Stimulated activated CD4-positive, alpha-beta T cell treated with anti-CD3 and anti-CD28 coated beads, Interleukin-4, amount 100 ng/mL, for 24 hours (primary cell): ENCODE measurements around the gene TIAM2.
A peak's percentile ranks its signal among the peaks of the same experiment; 100 is the strongest.
"Not testable (repeated sequence)": the region's sequence is repeated elsewhere in the genome, so short reads cannot be mapped to it uniquely, and the experiment has no call there.

Source experiments
- DNase-seq: peaks from one replicate; pipeline ENCODE4 v3.0.0-alpha.2; 2020

TIAM2 gene

DNA sequence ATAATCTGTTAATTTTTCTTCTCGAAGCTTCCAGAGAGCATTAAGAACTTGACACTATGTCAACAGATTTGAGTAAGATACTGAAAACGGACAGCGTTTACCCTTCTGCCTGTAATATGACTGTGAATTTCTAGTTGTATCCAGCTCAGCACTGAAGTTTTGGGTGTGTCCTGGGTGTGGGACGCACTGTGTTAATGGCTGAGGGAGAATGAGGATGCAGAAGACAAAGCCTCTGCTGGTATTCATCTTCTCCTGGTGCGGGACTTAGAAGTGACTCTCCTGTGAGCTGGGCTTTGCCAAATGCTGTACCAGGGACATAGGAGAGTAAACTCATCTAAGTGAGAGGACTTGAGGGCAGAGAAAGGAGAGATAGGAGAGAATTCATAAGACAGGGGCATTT is 178.4 kb downstream of the TIAM2 start:
- DNase-seq = no peak

DNA sequence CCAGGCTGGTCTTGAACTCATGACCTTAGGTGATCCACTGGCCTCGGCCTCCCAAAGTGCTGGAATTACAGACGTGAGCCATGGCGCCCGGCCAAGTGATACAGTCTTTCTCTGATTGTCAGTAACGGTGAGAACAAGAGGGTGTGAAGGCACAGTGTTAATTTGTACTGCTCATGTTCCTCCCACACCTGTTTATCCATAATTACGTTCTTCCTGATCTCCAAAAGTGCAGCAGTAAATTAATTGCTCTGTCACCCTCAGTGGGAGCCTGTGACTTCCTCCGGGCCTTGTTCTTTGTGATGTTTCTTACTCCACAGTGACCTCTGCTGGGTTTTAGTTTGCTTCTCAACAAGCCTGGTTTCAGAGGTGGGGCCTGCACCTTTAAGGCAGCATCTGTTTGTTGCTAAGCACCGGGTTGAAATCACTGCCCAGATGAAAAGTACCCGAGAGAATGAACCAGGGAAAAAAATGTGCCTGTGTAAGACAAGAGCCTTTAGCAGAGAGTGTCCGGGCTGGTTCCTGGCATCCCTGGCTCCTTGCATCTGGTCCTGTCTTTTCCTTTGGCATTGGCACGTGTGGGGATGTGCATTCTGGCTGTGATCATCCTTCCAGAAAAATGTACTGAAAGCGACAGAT is 179.6 kb downstream of the TIAM2 start:
- DNase-seq = peak; percentile 75

DNA sequence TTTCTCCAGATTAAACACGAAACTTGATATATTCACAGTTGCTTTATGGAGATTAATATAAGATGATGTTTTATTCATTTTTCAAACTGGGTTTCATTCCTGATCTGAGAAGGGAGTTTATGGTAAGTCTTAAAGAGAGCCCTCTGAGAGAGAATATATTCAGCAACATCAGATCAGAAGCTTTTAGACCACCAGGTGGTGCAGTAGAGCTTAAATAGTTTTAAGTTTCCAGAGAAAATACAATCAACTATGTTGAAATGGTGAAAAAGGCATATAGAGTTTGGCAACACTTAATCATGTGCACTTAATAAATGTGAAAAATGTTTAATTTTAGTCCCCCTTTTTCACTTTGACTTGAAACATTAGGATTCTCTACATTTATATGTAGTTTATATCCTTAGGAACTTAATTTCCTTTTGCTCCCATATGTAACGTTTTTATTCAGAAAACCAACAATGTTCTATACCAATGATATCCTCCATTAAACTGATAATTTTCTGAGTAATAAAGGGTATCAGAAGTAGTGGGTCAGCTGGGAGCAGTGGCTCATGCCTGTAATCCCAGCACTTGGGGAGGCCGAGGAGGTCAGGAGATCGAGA is 182.3 kb downstream of the TIAM2 start:
- DNase-seq = peak; percentile 74

DNA sequence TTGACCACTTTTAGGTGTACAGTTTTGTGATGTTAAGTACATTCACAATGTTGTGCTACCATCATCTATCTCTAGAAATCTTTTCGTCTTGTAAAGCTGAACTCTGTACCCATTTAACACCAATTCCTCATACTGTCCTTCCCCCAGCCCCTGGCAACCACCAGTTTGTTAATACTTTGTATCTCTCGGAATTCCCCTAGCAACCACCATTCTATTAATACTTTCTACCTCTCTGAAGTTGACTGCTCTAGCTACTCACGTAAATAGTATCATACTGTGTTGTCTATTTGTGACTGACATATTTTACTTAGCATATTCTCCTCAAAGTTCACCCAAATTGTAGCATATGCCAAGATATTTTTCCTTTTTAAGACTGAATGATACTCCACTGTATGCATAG is 186.4 kb downstream of the TIAM2 start:
- no peak for DNase-seq

DNA sequence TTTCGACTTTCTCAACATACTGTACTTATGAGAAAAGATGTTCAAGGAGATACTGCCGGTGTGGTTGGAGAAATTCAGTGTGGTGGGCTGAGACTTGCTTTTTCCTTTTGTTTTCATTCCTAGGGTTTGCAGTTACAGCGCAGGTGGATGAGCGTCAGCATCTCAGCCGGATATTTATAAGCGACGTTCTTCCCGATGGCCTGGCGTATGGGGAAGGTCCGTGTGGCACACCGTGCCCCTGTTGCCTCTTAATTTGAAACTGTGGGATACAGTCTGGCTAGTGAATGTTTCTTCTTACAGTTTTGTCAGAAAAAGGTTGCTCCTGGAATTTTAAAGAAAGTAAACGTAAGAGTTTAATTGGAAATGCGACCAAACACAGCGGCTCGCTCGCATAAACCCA is 187.0 kb downstream of the TIAM2 start:
- no peak for DNase-seq

DNA sequence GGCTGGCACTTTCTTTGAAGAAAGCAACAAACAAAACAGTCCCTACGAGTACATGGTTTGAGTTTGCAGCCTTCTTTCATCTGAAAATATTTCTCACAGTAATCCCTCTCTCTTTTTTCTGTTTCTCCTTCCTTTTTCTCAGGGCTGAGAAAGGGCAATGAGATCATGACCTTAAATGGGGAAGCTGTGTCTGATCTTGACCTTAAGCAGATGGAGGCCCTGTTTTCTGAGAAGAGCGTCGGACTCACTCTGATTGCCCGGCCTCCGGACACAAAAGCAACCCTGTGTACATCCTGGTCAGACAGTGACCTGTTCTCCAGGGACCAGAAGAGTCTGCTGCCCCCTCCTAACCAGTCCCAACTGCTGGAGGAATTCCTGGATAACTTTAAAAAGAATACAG is 188.0 kb downstream of the TIAM2 start:
- DNase-seq = no peak

DNA sequence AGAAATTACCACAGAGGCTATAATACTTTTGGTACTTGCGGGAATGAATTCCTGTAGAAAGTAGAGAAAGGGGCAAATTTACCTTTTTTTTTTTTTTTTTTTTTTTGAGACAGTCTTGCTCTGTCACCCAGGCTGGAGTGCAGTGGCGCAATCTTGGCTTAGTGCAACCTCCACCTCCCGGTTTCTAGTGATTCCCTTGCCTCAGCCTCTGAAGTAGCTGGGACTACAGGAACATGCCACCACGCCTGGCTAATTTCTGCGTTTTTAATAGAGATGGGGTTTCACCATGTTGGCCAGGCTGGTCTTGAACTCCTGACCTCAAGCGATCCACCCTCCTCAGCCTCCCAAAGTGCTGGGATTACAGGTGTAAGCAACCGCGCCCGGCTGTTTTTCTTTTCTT is 189.9 kb downstream of the TIAM2 start:
- not testable (repeated sequence) for DNase-seq

DNA sequence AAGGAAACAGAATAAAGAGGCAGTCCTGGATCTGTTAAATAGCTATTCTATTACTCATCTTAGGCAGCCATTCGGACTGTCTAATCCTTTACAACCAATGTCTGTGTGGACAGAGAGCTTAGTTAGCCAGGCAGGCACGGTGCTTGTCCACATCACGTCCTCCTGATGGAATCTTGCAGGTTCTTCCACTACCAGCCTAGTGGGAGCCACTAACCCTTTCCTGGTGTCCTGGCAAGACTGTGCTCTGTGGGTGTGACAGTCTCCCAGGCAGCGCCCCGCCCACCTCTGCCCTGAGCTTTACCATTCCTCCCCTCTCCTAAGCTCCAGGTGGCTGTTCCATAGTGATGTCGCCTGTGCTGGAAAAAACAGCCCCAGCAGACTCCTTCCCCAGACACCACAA is 190.4 kb downstream of the TIAM2 start:
- DNase-seq = peak; percentile 29

DNA sequence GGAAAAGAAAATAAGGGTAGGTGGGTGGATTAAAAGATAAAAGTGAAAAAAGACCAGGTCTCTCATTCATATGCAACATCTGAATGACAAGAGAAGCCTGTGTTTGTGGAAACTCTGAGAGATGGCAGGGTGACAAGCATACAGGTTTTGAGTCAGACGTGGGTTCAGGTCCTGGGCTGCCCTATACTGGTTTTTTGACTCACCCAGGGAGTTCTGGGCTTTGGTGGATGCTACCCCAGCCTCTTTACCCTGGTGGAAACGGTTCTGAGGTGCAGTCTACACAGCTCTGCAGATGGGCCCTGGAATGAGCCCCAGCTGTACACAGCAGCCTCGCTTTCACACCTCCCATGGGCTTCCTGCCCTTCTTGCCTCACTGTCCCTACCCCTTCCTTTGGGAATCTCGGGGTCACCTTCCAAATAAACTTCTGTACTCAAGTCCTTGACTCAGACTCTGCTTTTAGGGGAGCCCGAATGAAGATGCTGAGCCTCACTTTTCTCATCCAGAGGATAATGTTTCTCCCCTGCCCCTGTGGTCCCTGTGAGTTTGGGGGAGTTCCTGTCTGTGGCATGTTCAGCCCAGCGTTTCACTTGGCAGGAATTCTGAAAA is 191.0 kb downstream of the TIAM2 start:
- peak; percentile 83 for DNase-seq

DNA sequence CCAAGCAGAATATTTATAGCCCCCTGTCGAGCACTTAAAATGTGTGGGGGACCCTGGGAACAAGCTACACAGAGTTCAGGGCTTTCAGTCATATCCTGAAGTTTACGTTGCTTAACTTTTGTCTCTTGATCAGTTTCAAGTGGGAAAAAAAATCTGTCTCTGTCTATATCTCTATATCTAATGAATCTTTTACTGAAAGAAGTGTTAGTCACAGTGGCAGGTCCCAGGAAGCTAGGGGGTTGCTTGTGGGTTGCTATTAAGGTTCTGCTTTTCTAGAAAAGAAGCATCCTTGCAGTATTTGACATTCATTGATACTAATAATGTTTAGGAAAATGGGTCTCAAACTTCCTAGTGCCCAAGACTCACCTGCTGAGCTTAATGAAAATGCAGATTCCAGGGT is 192.0 kb downstream of the TIAM2 start:
- DNase-seq = peak; percentile 37

DNA sequence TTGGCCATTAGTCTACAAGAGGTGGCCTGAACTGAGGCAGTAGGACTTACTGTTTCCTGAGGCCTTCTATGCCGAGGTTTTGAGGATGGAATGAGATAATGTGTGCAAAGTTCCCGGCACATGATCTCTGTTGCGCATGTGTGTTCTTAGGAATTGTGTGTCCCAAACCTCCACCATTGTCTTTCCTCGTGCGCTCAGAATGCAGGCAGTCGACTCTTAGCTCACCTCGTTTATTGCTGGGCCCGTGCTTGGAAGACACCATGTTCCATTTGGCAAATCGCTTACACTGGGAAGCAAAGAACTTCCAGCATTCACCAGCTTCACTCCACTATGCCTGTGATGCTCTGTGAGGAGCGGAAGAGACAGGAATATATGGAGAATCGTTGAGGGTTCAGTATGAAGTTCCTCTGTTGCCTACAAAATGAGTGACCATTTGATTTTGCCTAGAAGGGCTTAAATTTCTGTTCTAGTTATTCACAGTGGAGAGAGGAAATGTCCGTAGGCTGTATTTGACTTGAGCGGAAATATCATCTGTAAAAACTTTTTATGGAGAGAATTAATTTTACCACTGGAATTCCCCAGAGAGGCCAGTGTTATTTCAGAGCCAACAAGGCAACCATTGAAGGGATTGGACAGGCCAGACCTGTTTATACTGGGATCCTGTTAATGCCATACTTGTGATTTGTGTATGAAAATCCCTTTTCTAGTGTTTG is 193.0 kb downstream of the TIAM2 start:
- no peak for DNase-seq

DNA sequence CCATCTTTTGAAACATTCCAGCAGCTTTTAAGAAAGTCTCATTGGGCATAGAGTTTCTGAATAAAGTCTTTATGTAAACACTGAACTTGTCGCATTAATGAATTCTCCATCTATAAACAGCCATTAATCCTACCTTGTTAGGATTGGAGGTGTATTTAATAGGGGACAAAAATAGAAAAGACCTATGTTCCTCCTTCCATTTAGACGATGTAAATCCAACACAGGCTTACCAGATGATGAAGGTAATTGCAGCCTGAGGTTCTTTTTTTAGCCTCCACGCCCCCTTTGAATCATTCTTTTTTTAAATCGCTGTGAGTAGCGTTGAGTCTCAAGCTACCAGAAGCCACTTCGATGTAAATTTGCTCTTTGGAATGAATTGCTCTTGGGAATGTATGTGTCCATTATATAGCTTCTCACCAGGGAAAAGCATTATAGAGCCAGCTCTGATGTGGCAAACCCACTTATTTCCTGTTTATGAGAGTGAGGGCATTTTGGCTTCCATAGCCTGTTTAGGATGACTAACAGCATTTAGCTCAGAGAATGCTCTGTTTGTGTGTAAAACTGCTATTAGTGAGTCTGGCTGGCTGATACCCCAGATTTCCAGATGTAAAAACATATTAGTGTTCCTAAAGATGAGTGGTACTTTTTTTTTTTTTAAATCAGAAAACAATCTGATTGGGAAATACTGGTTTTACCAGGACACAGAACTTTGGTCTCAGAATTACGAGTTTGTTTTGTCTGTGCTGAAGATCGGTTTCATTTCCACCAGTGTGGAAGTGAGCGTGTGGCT is 193.8 kb downstream of the TIAM2 start:
- peak; percentile 18 for DNase-seq

DNA sequence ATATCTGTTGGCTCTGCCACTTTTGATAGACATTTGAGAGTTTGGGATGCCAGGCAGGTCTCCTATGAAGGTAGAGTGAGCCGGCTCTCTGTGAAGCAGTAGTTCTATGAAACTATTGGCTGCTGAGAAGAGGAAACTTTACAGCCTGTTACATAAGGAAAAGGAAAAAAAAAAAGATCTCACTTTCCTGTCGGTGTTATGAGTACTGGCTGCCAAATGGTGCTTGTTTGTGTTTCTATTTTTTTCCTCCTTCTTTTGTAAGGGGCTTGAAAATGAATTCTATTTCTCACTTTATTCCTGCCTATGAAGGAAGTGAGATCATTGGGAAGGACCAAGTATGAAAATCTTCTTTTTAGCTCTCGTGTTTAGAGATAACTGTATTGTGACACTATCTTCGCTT is 195.6 kb downstream of the TIAM2 start:
- DNase-seq = no peak

DNA sequence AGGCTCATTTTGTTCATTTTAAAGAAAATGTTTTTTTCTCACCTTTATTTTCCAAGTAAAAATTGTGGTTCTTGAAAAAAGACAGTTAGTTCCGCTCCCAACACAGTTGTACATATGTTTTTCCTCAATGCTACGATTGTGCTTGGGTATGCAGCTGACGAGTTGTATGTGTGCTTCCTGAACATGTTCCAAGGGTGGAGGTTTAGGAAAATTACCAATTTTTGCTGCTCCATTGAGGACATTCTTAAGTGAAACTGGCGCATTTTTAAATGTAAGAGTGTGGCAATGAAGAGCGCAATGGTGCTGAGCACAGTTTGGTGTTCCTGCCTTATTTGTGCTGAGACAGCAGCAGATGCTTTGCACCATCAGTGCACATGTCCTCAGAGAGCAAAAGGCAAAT is 198.4 kb downstream of the TIAM2 start:
- DNase-seq = no peak

DNA sequence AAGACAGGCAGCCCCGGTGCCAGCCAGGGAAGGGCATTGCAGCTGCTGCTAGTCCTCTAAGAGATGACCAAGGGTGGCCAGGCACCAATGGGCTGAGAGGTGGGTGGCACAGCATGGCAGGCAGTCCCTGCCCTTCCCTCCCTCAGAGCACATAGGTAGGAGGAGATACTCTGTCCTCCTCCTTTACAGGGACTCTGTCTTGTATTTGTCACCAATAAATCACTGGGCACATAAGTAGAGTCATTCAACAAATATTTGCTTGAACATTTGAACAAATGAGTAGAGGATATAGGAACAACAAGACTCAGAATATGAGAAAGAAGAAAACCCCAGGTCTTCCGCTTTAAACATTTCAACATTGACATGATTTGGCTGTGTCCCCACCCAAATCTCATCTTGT is 199.3 kb downstream of the TIAM2 start:
- no peak for DNase-seq

DNA sequence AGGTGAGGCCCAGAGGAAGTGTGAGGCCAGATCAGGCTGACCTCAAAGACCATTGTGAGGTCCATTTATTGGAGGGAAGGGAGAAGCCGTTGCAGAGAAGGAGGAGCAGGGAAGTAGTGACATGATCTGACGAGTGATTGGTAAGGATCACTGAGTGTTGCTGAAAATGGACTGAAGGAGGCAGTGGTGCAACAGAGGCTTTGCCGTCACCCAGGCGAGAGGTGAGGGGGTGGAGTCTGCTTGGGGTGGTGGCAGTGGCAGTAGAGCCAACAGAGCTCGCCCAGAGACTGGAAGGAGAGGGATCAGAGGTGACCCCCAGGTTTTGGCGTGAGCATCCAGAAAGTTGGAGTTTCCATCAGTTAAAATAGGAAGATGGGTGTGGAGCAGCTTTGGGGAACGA is 200.8 kb downstream of the TIAM2 start:
- no peak for DNase-seq

DNA sequence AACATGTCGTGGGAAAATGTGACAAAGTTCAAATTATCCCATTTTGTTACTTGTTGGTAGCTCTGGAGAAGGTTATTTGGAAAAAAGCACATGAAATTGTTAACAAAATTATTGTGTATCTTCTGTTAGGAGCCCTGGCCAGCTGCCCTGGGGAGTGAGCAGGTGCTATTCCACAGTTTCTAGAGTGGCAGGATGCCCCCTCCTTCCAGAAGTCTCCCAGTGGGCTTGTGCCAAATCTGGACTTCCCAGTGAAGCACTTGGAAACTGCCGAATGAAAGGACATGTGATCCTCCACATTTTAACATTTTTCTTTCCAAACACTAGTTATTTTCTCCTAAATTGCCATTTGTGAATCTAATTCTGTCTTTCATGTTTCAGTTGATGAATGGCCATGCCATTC is 201.8 kb downstream of the TIAM2 start:
- no peak for DNase-seq

DNA sequence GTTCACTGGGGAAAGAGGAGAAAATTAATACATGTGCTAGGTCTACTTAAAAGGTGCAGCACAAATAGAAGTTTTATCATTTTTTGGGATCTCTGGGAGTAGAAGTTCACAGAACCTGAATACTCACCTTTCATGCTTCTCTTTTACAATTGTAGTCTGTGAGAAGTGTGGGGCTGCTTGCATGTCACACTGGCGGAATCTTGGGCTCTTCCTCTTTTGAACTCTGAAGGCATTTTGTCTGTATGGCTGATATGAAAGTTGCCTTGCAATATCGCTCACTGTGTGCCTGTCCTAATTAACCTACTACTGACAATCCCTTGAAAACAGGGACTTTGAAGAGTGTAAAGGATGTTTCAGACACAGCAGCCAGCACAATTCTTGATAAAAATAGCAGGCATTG is 202.8 kb downstream of the TIAM2 start:
- no peak for DNase-seq

DNA sequence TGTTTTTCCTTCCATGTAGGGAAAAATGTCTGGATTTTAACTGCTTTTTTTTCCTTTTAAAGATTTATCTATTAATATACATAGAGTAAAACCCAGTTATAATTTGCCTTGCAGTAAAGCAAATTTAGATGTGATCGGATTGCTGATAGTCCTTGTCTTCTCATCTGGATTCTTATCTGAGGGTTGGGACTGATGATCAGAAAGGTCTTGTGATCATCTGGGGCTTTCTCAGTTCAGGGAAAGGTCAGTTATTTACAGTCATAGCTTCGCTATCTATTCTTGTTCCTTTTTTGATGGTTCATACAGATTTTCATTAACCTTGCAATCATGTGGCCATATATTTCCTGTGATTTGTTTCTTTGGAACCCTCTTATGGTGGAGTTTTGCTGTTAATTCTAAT is 204.9 kb downstream of the TIAM2 start:
- DNase-seq = no peak

DNA sequence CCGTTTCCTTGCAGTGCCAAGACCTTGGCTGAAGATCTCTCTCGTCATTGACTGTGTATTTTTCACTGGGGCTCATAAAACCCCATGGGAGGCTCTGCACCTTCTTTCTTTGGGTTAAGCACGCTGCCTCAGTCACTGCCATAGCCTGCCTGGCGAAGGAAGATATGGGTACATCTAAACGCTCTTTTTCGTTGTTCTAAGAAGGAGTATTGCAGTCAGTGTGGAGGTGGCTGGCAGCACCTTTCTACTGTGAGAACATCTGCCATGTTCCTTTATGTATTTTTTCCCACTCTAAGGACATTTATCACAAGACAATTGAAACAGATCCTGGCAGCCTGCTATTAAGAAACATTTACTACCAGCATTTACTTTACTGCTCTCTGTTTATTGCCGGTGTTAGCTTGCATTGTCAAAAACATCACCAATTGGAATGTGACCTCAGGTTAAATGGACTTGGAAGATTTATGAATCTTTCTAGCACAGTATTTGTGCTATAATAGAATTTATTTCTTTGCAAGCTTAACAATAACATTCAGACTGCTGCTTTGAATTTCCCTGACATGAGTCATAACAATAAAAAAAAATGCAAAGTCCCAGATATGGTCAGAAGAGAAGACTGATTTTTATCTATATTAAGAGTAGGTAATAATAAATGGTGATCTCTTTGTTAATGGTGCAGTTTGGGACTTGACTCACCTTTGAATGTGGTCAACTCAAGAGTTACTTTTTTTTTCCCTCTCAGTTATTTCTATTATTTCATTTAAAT is 206.5 kb downstream of the TIAM2 start:
- DNase-seq = no peak

DNA sequence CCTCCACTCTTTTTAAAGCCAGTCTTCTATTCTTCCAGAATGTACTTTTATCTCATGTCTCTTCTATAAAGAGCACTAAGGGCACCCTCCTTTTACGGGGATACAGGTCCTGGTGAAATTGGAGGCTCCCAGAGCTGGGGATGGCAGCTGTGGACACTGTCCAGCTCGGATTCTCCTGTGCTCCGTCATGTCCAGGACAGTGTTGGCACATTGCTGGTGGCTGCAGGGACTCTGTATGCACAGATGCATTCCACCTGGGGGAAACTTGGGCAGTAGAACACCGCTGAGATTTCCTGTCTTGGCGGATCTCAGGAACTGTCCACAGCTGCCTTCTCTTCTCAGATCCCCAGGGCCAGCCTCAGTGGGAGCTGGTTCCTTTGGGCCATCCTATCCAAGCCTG is 212.1 kb downstream of the TIAM2 start:
- DNase-seq = no peak

DNA sequence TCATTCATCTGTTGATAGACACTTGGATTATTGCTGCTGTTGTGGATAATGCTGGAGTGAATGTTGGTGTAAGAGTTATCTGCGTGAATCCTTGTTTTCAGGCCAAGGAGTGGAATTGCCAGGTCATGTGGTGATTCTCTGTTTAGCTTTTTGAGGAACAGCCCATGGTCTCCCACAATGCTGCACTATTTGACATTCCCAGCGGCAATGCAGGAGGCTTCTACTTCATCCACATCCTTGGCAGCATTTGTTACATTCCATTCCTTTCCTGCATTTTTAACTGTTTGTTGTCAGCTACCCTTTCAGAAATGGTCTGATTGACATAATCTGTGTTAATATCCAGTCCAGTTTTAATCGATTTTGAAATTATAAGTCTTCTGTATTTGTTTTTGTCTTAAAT is 217.0 kb downstream of the TIAM2 start:
- DNase-seq = no peak
